HEK293 (cell line): ENCODE data around the gene FAM184A.
"Not testable (repeated sequence)": the region's sequence is repeated elsewhere in the genome, so short reads cannot be mapped to it uniquely, and the experiment has no call there.

Experiments
- CTCF ChIP-seq: fragments of 450-650 bp; formaldehyde crosslinking; IDR thresholded peaks from 2 replicates; pipeline ENCODE4 v1.5.1; 2016; ENCODE audit warnings: missing biosample characterization, missing genetic modification characterization
- ZBTB8A ChIP-seq: fragments of 450-650 bp; formaldehyde crosslinking; IDR thresholded peaks from 2 replicates; pipeline ENCODE4 v1.5.1; 2016; ENCODE audit warnings: missing biosample characterization, missing genetic modification characterization
- ZNF146 ChIP-seq: fragments of 450-650 bp; formaldehyde crosslinking; IDR thresholded peaks from 2 replicates; pipeline ENCODE4 v1.5.1; 2016; ENCODE audit warnings: missing biosample characterization, missing genetic modification characterization
- ZNF214 ChIP-seq: fragments of 450-650 bp; formaldehyde crosslinking; IDR thresholded peaks from 2 replicates; pipeline ENCODE4 v1.5.1; 2017; ENCODE audit warnings: missing biosample characterization, mild to moderate bottlenecking, missing genetic modification characterization, borderline replicate concordance
- ZNF274 ChIP-seq, 2 experiments: fragments of 200-500 bp in 1 of 2; fragments of 450-650 bp in 1 of 2; sonication (Bioruptor generic) in 1 of 2; formaldehyde crosslinking in 1 of 2; IDR thresholded peaks; 2 replicates each; pipeline versions ENCODE4 v1.5.1 to v1.6.1; 2014 to 2016; ENCODE audit warnings: borderline replicate concordance in 1 of 2, inconsistent platforms in 1 of 2, low read length in 1 of 2, missing biosample characterization in 1 of 2, missing genetic modification characterization in 1 of 2
- ZNF658 ChIP-seq: fragments of 450-650 bp; formaldehyde crosslinking; IDR thresholded peaks from 2 replicates; pipeline ENCODE4; 2016; ENCODE audit warnings: missing biosample characterization, missing genetic modification characterization
- ZXDB ChIP-seq: fragments of 450-650 bp; formaldehyde crosslinking; IDR thresholded peaks from 2 replicates; pipeline ENCODE4 v1.5.1; 2016; ENCODE audit warnings: missing biosample characterization, missing genetic modification characterization
- TF ChIP-seq, protein P1 (sequence below): fragments of 450-650 bp; formaldehyde crosslinking; IDR thresholded peaks from 2 replicates; pipeline ENCODE4 v1.5.1; 2017; ENCODE audit warnings: missing biosample characterization, missing genetic modification characterization

DNA sequence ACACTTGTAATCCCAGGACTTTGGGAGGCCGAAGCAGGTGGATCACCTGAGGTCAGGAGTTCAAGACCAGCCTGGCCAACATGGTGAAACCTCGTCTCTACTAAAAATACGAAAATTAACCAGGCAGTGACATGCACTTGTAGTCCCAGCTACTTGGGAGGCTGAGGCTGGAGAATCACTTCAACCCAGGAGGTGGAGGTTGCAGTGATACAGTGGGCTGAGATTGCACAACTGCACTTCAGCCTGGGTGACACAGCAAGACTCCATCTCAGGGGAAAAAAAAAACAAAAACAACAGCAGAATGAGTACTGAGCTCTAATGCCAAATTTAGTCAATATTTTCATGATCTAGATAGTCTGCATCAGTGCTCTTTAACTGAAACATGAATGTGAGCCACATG is 81.0 kb downstream of the FAM184A start:
- TF ChIP-seq ZBTB8A (tag by site-specific recombination); CTCF (tag by site-specific recombination); ZNF274 (IDR thresholded peaks at IDR 0.05; ENCODE audit: low read length); ZNF274 (tag by site-specific recombination; IDR thresholded peaks at IDR 0.05; ENCODE audit: borderline replicate concordance); ZXDB (tag by site-specific recombination); ZNF658 (tag by site-specific recombination); ZNF214; ZNF146 (tag by site-specific recombination): not testable (repeated sequence)
- TF ChIP-seq, protein P1, sequence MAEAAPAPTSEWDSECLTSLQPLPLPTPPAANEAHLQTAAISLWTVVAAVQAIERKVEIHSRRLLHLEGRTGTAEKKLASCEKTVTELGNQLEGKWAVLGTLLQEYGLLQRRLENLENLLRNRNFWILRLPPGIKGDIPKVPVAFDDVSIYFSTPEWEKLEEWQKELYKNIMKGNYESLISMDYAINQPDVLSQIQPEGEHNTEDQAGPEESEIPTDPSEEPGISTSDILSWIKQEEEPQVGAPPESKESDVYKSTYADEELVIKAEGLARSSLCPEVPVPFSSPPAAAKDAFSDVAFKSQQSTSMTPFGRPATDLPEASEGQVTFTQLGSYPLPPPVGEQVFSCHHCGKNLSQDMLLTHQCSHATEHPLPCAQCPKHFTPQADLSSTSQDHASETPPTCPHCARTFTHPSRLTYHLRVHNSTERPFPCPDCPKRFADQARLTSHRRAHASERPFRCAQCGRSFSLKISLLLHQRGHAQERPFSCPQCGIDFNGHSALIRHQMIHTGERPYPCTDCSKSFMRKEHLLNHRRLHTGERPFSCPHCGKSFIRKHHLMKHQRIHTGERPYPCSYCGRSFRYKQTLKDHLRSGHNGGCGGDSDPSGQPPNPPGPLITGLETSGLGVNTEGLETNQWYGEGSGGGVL (tag by site-specific recombination): not testable (repeated sequence)
